ENCODE measurements around the gene CD207.
"Not testable (repeated sequence)": the region's sequence is repeated elsewhere in the genome, so short reads cannot be mapped to it uniquely, and the experiment has no call there.

Gene CD207

DNA sequence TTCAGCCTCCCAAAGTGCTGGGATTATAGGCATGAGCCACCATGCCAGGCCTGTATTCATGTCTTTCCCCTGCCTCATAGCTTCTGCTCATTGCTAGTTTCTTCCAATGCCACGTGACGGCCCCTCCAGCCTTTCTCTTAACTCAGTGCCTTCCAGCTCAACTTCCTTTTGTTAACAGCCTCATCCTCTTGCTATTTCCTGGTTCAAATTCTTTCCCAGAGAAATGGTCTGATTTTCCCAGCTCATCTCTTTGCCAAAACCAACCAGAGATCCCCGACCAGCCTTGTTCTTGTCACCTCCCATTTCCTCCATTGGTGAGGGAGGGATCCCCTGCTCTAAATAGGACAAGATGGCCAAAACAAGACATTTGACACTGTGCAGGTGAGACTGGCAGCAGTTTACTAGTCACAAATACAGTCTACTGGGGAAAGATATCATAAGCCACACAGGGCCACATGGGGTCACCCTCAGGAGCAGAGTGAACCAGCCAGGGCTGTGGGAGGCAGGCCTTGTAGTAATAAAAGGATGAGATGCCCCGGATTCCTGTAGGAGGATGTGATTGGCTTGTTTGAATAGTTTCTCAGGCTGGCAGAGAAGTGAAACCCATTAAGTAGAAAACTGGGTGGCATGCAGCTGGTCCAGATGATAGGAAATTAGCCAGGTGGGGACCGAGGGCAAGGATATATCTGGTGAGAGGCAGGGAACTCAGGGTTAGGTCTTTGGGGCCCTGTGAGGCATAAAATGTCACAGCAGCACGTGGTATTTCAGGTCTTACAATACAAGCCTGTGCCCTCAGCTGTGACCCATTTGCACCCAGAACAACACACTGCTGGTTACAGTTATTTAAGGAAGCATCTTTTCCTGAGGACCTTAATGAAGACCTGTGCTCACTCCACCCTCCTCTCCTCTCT is 6.4 kb downstream of the CD207 start:
- no peak for DNase-seq

DNA sequence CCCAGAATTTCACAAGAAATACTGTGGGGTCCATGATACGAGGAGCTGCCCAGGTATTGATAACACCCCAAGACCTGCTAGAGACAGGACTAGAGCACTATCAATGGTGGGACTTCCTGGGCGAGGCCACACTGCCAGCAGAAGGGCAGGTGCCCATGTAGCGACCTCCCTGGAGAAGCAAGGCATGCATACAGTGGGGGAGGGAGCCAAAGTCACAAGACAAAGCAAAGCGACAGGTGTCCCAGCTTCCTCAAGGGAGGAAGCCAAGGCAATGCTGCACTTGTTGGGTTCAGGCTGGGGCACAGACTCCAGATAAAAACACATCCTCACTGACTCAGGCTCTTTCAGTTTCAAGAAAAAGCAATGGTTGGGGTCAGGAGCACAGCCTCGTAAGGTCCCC is 7.5 kb downstream of the CD207 start:
- no peak for DNase-seq

DNA sequence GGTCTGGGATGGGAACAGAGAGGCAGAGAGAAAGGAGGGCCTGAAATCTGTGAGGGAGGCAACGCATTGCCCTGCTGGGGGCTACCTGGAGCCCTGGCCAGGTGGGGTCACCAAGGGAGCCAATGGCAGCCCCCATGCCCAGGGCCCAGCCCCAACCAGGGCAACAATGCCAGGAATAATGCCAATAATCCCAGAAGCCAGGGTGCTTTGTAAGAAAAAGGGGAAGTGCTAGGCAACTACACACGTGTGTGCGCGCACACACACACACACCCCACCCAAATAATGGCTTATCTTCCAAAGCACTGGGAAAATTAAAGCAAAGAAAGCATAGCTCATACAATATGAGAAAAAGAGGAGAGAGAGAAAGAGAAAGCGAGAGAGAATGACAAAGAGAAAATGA is 8.2 kb downstream of the CD207 start:
- DNase-seq, result no peak

DNA sequence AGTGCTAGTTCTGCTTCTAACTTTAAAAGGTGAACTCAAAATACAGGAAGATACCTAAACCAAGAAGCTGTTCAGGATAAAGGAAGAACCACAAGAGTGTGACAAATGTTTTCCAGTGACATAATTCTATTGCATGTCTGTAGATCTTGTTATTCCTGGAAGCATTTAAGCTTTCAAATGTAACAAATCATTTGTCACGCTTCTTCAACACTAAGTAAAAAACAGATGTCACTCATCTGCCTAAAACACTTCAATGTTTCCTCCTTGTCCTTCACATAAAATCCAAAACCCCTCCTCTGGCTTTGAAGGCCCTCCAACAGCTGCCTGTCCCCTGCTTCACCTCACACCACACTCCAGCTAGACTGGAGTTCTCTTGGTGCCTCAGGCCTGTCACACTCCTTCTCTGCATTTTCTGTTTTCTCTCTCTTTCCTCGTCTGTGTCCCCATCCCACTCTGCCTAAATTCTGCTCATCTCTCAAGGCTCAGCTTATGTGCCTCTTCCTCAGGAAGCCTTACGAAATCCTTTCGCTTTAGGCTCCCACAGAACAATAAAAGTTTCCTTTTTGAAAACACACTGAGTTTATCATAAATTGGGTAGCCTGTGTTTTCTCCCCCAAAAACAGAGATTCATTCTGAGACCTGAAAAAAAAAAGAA is 8.8 kb downstream of the CD207 start:
- DNase-seq, result no peak

DNA sequence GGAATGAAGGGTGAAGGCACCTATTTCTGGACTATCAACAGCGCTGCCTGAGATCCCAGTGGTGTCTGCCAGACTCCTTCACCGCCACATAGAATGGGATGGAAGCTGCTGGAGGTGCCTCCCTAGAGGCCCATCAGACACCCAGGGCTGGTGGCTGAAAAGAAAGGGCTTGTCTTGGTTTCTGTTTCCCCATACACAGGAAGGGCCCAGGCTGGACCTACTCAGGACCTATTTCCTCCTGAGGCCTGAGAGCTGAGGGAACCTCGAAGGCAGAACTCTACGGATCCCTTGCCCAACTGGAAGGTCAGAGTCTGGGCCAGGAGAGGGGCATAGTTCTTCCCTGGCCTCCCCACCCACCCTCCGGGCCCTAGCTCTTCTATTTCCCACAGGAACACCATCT is 12.4 kb downstream of the CD207 start:
- peak in 1 of 2 donors; percentile 21 for DNase-seq

DNA sequence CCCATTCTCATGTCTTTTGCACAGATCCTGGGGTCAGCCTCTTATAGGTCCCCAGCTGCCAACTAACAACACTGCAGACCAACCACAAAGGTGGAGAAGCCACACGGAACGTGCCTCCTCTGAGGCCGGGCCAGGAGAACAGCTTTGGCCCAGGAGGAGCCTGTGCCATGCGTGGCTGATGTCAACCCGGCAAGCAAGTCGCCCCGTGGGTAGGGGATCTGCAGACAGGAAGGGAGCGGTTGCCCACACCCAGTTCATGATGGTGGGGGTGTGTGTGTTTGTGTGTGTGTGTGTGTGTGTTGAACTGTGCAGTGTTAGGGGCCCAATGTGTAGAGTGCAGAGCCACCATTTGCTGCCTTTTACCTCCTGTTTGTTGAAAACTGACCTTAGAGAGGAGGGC is 12.8 kb downstream of the CD207 start:
- peak in 1 of 2 donors; percentile 12 for DNase-seq

DNA sequence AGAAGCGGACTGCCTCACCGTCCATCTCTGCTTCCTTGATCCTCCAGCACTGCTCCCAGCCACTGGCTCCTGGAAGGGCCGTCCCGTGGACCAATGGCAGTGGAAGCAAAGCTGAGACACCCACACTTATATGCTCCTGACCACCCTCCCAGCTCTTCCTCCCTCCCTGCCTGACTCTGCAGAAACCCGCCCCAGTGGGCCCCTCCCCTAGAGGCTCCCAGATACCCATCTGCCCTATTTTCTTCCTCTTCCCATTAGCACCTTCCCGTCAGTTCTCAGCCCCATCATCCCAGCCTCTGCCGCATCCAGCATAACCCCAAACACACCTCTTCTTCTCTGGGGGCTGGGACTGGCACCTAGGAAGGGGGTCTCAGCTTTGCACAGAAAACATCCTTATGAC is 15.1 kb downstream of the CD207 start, which contains the start of gene CLEC4F:
Gene CLEC4F, minus strand, starts transcription at position 101 of the 400 bp plus-strand sequence. Its CDS starts 76 bp downstream, at position 25.
- DNase-seq, result no peak

DNA sequence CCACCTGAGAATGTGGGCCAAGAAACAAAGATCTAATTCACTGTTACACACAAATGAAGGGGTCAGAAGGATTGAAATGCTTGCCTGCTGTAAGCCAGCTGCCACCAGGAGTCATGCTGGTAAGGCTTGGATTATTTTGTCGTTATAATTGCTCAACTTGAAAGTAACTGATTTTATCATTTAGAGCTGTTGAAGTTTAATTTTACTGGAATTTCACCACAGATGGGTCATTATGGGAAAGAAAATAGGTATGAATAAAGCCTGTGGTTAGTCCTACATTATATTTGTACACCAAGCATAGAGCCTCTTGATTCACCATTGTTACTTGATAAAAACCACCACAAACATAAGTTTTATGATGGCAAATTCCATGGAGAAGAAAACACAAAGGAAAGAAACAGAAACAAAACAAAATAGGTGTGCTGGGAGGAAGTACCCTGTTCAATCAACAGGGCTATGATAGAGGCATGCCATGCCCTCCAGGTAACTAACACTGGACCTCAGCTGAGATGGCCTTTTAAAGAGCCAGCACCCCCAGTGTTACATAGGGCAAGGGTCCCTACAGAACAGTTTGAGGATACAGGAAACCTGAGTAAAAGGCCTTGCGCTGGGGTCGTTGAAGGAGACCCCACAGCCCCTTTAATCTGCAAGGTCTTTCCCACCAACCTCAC is 18.2 kb downstream of the CD207 start:
- DNase-seq, result no peak

DNA sequence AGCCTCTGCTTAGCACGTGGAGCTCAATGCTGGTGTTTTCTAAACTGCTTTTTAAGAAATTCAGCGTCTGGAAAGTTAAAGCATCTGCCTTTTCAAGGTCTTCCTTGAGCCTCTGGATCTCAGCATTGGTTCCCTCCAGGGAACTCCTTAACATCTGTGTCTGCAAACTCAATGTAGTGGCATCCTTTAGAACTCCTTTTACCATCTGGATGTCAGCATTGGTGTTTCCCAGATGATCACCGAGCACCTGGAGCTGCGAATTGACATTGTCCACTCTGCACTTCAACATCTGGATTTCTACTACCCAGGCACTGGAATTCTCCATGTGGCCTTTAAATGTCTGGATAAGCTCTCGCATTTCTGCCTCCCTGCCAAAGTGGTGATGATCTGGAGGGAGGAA is 18.9 kb downstream of the CD207 start:
- DNase-seq, result no peak

DNA sequence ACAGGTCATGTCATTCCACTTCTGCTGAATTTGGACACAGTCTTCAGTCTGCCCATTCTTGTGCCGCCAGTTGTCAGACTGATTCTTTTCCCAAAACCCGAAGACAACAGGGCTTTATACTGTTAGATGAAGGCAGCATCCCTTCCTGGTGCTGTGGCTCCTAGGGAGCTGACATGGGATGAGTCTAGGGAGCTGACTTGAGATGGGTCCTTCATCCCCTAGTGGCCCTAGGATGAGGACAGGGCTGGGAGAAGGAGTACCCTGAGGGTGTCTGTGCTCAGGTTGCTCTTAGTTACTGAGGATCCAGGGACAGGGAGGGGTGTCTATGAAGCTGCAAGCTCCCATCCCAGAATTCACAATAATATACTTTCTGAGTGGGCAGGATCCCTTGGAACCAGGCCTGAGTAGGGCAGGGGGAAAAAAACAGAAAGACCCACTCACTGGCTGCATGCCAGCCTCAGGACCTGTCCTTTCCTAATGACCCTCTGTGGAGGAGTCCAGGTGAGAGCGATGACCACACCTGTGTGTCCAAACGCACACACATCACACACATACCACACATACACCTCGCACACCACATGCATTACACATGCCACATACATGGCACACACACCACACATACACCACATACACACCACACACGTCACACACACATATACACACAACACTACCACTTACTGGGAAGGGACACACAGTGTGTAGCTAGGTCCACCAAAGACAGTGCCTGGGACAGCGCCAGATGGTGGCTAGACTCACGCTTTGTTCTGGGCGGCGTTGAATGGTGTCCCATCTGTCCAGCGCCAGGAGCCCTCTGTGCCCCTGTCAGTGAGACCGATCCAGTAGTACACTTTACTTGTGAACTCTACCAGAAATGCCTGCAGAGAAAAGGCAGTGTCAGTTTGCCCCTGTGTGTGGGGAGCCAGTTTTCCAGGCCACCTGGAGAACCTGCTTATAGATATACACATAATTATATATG is 26.3 kb downstream of the CD207 start:
- DNase-seq, result no peak

DNA sequence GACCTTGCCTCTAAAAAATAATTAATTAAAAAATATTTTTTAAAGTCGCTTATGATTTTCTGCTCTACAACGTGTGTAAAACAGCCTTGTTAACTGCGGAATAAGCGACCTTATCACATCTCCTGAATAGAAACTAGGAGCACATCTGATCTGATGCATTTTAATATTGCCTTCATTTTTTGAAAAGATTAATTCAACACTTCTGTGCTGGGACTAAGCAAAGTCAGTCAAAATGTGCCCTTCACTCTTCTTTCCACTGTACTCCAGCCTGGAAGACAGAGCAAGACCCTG is 27.8 kb downstream of the CD207 start:
- no peak for DNase-seq

DNA sequence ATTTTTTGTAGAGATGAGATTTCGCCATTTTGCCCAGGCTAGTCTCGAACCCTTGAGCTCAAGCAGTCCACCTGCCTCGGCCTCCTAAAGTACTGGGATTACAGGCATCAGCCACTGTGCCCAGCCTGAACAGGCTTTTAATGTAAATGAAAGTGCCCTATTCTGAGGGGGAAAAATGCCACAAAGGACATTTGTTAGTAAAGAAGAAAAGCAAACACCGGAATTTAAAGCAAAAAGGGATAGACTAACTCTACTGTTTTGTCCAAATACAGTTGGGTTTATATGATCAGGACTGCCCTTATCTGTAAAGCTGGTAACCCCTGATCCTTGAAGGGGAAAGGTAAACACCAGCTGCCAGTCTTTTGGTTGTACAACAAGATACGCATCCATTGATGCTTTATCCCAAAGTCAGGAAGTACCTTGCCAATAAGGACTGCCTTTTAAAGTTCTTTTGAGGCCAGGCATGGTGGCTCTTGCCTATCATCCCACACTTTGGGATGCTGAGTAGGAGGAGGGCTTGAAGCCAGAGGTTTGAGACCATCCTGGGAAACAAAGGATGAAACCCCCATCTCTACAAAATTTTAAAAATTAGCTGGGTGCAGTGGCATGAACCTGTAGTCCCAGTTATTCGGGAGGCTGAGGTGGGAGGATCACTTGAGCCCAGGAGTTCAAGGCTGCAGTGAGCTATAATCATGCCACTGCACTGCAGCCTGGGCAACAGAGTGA is 28.4 kb downstream of the CD207 start:
- no peak for DNase-seq

DNA sequence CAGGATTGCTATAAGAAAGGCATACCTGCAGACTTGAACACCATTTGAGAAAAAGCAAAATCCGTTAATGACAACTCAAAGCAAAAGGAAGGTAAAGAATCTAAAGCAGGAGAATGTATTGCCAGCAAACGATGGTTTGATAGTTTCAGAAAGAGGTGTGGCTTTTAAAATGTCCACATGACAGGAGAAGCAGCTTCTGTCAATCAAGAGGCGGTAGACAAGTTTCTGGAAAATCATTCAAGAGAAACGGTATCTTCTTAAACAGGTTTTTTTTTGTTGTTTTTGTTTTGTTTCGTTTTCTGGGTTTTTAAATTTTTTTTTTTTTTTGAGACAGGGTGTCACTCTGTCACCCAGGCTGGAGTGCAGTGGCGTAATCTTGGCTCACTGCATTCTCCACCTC is 29.0 kb downstream of the CD207 start:
- DNase-seq, result no peak

DNA sequence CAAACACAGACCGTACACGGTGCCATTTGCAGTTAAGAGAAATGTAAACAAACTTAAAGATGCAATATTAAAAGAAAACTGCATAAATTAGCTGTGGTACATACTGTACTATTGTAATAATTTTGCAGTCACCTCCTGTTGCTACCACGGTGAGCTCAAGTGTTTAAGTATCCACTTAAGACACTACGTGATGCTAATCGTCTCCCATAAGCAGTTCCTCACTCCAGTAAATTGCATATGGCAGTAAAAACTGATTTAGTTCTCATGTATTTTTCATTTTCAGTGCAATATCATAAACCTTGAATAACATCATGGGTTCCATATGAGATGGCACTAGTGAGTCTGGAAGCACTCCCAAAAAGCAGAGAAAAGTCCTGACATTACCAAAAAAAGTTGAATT is 29.6 kb downstream of the CD207 start:
- DNase-seq, result no peak

DNA sequence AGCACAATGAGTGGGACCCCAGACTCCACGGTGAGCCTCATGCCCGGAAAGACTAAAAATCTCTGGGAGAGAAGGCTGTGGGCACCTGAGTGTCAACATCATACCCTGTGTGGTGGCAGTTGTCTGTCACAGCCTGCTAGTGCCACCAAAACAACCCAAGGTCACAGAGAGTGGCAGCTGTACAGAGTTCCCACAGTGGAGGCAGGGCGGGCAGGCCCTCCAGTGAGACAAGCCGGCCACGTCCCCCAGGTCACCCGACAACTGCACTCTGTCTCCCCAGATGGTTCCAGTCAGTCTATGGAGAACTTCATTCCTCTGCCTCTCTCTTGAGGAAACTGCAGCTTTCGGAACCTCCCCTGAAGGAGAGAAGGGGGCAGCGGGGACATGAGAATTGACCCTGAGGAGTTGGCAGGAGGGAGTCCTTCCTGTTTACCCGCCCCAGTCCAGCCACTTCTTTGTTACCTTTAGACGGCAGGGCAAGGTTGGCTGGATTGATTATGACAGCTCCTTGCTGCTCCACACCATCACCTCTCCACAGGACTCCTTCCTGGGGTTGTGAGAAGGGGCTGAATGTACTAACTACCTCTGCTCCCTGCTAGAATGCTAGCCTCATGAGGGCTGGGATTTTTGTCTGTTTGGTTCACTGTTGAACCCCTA is 33.9 kb downstream of the CD207 start:
- no peak for DNase-seq

DNA sequence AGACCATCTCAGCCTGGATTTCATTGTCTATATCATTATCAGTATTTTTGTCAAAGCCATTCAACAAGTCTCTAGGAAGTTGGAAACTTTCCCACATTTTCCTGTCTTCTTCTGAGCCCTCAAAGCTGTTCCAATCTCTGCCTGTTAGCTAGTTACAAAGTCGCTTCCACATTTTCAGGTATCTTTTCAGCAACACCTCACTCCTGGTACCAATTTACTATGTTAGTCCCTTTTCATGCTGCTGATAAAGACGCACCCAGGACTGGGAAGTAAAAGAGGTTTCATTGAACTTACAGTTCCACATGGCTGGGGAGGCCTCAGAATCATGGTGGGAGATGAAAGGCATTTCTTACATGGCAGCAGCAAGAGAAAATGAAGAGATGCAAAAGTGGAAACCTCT is 35.9 kb downstream of the CD207 start:
- no peak for DNase-seq

DNA sequence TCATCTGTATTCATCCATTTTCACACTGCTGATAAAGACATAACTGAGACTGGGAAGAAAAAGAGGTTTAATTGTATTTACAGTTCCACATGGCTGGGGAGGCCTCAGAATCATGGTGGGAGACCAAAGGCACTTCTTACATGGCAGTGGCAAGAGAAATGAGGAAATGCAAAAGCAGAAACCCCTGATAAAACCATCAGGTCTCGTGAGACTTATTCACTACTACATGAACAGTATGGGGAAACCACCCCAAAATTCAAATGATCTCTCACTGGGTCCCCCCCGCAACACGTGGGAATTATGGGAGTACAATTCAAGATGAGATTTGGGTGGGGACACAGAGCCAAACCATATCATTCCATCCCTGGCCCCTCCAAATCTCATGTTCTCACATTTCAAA is 37.6 kb downstream of the CD207 start:
- DNase-seq, result not testable (repeated sequence)

DNA sequence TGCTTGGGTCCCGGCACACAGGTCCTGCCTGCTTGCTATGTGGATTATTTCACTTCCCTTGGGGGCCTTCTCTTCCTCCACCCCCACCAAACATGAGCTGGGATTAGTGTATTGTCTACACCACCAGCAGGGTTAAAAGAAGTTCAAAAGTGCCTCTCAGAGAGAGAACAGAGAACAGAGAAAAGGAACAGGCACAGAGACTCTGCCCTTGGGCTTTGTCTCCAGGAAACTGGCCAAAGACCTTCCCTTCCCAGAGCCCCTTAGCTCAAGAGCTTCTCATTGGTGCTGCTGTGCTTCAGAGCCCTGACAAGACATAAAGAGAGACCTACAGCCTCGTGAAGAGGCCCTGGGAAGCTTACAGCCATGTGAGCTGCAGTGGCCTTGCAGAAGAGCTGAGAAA is 38.1 kb downstream of the CD207 start:
- no peak for DNase-seq

DNA sequence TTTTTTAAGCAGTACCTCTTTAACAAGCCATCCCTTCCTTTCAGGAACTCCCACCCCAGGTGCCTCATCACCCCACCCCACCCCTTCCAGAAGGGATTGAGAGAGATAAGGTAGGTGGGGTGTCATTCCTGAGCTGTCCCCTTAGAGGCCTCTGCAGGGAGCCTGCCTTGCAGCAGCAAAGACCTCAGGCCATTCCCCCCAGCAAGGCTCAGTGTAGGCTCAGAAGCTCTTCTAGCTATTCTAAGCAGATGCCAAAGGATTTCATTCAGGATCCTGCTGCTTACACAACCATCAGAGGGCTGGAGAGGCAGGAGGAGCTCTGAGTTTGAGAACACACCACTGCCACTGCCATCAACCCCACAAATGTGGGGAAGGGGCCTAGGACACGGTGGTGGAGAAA is 39.4 kb downstream of the CD207 start:
- no peak for DNase-seq

DNA sequence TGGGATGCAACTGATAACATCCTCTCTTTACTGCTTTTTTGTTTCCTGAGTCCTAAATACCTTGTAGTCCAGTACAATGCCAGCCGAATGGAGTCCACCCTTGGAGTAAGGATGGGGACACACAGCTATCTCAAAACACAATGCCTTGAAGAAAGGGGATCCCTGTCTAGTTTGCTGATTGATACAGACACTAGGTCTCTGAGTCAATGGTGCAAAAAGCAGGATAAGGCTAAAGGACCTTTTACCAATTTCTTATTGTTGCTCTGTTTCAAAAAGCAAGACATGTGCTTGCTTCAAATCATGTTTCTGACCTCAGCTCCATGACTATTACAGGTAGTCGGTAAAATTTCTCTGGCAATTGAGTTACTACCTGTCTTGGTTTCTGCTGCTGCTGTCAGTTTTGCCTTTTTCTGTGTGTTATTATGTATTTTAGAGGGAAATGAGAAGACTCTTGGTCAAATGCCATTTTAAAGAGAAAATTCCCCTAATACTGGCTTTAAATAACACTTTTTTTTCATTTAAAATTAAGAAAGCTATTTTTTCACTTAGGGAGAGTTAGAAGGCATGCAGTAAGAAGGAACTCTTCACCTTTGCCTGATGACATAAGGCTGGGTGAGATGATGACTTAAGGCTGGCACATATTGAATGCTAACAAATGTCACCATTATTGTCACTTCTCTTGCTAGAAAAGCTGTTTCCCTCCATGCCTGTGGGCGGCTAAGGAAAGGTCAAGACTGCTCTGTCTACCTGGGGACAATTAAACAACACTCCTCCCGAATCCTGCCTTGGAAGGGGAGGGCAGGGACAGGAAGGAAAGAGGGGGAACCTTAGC is 40.2 kb downstream of the CD207 start:
- no peak for DNase-seq

DNA sequence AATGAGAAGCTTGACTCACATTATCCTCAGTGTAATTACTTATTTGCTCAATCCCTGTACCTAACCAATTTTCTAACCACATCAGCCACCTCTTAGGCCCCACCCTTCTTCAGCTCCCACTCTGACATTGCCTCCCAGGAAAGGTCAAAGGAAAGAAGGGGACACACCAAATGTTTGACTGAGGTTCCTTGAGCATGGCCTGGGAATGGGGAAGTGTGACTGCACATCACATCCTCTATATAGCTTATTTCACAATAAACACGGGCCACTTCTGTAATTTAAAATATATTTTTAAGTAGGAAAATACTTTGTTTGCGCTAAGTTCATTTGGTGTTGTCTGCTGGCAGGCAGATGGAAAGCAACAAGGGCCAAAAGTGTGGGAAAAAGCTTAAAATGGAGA is 42.2 kb downstream of the CD207 start:
- DNase-seq, result peak; percentile 0 to 11

All from CD4-positive, alpha-beta T cell treated with Interferon alpha-2 for 1 hour (primary cell).